Left renal cortex interstitium (tissue), 4 donors: ENCODE data around the gene AEN. TPM values are rescaled to one million over a fixed set of nuclear protein-coding genes. Genes with fewer than 3 reads are reported as not detected.

Experiments used
- DNase-seq, 4 donors: peaks; one replicate each; pipeline ENCODE4 v3.0.0-alpha.2; 2013; ENCODE audit warnings: low read depth in 4 of 4, low spot score in 2 of 4, missing footprints in 1 of 4
- polyA plus RNA-seq, 4 donors: library from polyadenylated mRNA; unstranded; fragments of 120-200 nt; gene quantifications; one replicate each; pipeline ENCODE4 v1.2.1, GENCODE V29; 2013; ENCODE audit not compliant: insufficient read length in 4 of 4

AEN gene
- polyA plus RNA-seq, result 1 to 10 TPM; 6.0 to 8.1 (median 6.9) TPM

DNA sequence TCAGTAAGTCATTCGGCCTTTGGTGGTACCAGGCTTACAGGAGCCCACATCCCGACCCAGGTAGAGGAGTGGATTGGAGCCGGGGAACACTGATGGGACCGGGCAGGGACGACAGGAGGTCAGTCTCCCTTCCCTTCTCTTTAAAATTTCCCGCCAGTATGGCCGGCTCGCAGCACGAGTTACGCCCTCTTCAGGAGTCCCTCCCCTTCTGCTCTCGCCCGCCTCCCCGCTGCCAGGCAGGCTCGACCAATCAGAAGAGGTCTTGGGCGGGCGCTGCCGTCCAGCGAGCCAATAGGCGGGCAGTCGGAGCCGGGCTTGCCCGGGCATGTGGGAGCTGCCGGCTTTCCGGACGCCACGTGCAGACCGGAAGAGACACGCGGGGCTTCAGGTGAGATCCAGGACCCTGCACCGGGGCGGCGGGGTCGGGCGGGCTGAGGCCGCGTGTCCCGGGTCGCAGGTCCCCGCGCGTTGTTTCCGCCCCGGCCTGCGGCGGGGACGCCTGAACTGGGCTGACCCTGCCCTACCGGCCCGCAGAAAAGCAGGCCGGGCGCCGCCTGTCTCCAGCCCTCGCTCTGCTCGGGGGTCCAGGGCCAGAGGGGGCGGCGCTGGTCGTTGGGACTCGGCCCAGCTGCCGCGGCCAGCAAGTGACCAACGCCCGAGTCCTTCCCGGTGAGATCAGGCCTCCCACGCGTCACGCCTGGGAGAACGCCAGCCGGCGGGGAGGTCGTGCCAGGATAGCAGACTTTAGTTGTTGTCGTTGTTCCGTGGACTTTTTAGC lies at the start of gene AEN:
TSS of gene AEN (plus strand) at position 346 of the 778 bp plus-strand sequence. CDS start 4,870 bp downstream, outside the sequence.
- peak in 3 of 4 donors; percentile 82 to 91 (median 87) for DNase-seq

DNA sequence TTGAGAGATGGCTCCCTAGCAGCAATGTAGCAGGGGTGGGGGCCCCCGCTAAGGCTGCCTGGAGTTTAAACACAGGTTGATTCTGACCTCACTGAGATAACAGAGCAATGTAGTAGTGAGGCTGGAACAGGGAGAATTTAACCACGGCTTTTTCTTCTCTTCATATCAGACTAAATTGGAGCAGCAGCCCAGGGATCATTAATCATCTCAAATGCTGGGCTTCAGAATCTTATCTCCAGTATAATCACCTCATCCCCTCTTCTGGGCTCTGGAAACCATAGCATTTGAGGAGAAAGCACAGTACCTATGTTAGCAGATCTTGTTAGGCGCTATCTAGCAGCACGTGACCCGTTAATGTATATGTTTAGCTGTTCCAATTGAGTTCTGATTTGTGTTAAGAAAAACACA lies 49.3 kb upstream of the AEN start:
- DNase-seq, result no peak

DNA sequence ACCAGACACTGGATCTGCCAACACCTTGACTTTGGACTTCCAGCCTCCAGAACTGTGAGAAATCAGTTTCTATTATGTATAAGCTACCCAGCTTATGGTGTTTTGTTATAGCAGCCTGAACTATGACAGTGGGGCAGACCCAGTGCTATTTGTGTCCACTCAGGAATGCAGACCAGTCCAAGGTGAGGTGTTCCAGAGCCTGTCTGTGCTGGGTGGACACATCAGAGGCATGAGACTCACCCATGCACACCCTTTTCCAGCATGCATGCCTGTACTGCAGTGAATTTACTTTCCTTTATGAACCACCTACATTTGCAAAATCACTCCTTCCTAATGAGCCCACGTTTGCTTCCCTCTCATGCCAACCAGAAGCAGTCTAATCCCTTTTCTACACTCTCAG lies 47.1 kb upstream of the AEN start:
- no peak for DNase-seq

- no peak for DNase-seq
Measured at GRCh38 chr15:88574655-88575054, 46.5 kb upstream of the AEN start.

DNA sequence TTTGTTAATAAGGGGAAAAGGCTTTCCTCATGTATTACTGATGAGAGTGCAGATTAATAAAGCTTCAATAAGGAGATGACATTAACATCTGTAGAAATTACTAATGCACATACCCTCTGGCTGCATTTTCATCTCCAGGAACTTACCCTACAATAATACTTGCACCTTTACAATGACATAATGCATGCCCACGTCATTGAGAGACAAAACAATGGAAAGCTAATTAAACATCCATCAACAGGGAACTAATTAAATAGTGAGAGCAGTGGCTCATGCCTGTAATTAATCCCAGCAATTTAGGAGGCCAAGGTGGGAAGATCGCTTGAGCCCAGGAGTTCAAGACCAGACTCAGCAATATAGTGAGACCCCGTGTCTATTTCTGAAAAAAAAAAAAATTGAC lies 41.8 kb upstream of the AEN start:
- no peak for DNase-seq

DNA sequence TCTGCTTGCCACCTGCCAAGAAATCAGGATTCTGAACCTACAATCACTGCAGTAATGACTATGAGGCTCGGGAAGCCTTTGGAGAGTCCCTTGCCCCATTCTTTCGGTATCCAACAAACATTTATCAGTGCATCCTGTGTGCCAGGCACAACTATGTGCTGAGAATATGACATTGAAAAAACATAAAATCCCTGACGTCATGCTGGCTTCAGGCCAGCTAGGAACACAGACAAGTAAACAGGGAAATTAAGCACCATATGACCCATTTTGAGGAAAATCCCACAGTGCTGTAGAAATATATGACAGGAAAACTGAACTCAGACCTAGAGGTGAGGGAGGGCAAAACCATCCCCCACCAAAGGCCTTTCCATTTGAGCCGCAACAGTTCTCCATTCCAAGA lies 40.6 kb upstream of the AEN start:
- no peak for DNase-seq

- DNase-seq, result no peak
Measured at GRCh38 chr15:88586401-88587162, 34.6 kb upstream of the AEN start.

- DNase-seq, result no peak
Measured at GRCh38 chr15:88590759-88591158, 30.4 kb upstream of the AEN start.

- DNase-seq, result no peak
Measured at GRCh38 chr15:88591384-88591783, 29.8 kb upstream of the AEN start.

DNA sequence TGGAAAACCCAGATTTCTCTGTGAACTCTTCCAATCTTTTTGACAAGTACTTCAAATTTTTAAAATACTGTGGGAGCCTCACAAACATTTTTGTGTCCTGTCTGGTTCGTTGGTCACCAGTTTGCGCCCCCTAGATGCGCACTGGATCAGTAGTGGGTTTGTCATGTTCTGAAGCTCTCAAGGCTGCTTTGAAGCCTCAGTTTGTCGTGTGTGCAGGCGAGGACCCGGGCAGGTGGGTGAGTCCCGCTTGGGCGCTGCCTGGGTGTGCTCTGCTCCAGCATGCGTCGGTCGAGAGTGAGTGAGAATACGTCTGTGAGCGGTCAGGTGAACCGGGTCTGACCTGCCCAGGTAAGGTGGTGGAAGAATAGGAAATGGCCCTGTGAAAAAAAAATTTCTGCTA lies 17.3 kb upstream of the AEN start:
- no peak for DNase-seq

DNA sequence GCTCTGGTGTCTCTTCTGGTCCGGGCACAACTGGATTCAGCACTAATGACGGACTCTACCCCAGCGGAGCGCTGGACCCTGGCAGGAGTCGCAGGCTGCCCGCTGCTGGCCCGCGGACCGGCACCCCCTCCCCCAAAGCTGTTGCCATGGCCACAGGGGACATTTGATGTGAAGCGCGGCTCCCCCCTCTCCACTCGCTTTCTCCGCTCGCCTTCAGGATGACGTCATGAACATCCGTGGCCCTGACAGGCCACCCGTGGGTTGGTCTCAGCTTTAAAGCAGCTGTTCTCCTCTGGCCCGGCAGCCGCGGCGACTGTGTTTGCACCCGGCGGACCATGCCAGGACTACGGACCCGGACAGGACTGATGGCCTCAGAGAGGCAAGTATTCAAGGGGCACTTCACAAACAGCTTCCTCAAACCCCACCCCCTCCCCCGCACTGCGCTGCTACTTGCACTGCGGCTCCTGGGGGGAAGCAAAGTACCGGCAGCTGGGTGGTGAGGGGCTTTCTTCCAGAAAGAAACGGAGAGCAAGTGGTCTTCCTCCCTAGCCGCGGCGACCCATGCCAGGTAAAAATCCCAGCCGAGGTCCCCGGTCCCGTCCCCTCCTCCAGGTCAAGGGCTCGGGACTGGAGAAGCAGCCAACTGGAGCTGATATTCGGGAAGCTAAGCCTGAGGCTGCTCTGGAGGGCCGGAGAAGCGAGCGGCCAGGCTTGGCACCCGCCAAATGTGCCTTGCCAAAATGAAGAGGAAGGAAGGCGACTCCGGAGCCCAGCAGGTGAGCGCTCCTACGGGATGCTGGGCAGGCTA lies 16.6 kb upstream of the AEN start:
- no peak for DNase-seq

GRCh38 chr15:88605189-88606069 lies 15.7 kb upstream of the AEN start:
- DNase-seq, result peak in 1 of 4 donors; percentile 56

DNA sequence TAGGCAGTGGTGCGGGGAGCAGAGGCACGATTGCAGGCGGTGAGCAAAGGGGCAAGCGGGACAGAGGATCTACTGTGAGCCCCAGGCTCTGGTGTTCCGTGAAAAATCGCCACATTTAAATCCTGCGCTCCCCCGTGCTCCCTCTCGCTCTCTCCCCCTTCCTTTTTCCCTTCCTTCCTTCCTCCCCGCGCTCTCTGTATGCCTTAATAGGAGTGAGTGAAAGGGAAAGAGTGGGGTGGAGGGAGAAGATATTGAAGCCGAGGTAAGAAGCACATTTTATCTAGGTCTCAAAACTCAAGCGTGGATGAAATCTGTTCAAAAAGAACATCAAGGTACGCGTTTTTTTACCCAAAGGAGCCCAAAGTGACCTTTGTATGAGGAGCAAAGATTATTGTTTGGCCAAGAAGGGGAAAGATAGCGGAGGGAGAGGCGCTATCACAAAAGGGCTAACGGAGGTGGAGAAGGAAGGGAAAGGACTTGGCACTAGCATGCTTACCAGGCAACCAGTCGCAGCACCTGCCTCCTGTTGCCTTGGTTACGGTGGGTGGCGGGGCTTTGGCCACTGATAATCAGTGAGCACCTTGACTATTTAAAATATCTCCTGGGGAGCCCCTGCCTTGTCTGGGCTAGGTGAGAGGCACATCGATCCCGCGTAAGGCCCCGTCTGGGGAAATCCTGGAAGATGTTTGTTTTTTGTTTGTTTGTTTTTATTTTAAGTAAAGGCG lies 14.9 kb upstream of the AEN start:
- DNase-seq, result no peak

GRCh38 chr15:88607951-88608350 lies 13.2 kb upstream of the AEN start:
- no peak for DNase-seq

- no peak for DNase-seq
Measured at GRCh38 chr15:88608607-88609181, 12.4 kb upstream of the AEN start.

DNA sequence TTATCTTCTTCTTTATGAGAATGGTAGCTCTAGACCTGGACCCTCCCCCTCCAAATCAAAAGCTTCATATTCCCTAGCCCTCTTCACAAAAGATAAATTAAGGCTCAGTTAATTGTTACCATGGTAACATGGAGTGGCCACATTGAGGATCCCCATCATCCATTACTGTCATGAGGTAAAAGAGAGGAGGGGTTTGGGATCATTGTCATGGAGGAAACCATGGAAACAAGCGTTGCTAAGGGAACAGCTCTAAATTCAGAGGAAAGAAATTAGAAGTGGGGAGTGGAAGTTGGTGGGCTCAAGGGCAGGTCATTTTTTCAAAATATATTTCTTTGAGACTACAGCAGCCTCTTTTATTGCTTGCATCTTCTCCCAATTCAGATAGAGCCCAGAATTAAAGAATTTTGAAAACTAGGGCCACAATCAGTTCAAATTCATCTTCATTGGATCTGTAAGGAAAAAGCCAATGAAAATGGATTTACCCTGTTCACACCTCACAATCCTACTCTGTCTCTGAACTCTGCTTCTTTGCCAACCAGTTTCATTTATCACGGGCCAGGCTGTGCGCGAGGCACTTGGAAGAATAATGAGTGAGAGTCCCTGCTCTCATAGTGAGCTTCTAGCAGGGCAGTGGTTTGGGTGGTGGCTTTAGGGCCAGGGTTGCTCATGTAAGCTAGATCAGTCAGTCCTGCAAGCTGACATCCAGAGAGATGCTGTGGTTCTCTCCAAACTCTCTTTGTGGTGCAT lies 11.6 kb upstream of the AEN start:
- no peak for DNase-seq

- no peak for DNase-seq
Measured at GRCh38 chr15:88610701-88611231, 10.4 kb upstream of the AEN start.

GRCh38 chr15:88612186-88612796 lies 8.8 kb upstream of the AEN start:
- no peak for DNase-seq
